ENCODE measurements around the gene ZNF12.
"Not testable (repeated sequence)": the region's sequence is repeated elsewhere in the genome, so short reads cannot be mapped to it uniquely, and the experiment has no call there.

Gene ZNF12

DNA sequence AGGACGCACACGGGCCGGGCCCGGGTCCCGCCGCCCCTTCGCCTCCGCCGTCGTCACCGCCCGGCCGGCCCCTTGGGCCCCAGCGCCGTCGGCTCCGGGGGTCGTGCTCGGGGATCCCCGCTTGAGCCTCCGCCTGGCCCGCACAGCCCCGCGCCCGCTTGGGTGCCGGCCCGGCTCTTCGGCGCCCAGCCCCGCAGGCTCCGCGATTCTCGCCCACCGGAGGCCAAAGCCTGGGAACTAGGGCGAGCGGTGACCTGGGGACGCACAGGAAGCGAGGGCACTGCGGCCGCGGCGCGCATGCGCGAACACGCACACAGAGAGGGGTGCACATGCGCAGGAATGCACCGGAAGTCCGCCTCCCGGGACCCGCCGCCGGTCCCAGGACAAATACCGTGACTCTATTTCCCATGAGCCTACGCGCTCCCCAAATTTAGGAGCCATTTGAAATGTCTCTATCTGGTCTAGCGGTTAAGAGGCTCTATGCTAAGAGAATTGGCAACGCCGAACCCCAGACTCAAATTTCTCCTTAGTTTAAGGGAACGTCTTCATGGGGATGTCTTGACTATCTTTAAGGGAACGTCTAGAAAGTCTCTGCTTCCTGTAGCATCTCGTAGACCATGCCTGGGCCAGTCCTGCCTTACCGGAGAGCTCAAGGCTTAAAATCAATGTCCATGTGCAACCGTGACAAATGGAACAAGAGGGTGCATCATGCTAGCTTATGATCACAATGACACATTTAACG is at the start of gene ZNF12:
ZNF12 (minus strand) TSS at position 282 of the 742 bp plus-strand sequence. CDS start 1,774 bp downstream, outside the sequence.
- DNase-seq (ENCODE audit: extremely low spot score) = peak; percentile 98
- peak; percentile 77 for TF ChIP-seq L3MBTL2 (conservative IDR thresholded peaks at IDR 0.05)
- no peak for TF ChIP-seq SP1 (IDR thresholded peaks at IDR 0.05)
- no peak for TF ChIP-seq ELF4 (IDR thresholded peaks at IDR 0.05)
- ChIA-PET POLR2A (interaction anchor here (0.5 to 1.0 kb wide), 5 partner anchors 12 to 1733 kb away, joined by 3 to 5 read pairs (median 3); partner anchors contain the start of gene ZNF316), CTCF (no interaction called here)

DNA sequence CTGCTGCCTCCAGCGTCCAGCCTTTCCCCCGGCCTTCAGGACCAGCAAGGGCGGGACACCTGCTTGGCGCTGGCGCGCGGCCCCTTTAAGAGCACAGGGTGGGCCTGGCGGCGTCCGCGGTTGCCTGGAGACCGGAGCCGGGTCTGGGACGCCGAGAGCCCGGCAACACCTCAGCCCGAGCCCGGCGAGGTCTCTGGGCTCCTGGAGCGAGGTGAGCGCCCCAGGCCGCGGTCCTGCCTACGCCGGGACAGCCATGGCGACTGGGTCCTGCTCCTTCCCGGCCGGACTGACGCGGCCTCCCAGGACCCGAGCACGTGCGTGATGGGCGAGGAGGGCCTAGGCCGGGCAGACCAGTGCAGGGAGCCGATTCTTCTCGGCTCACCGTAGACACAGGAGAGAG is 47.2 kb upstream of the ZNF12 start, which contains the start of gene RSPH10B2:
RSPH10B2 (plus strand) TSS at position 140 of the 400 bp plus-strand sequence. CDS start 3,575 bp downstream, outside the sequence.
- POLR2A ChIA-PET; CTCF ChIA-PET; DNase-seq (ENCODE audit: extremely low spot score): not testable (repeated sequence)

DNA sequence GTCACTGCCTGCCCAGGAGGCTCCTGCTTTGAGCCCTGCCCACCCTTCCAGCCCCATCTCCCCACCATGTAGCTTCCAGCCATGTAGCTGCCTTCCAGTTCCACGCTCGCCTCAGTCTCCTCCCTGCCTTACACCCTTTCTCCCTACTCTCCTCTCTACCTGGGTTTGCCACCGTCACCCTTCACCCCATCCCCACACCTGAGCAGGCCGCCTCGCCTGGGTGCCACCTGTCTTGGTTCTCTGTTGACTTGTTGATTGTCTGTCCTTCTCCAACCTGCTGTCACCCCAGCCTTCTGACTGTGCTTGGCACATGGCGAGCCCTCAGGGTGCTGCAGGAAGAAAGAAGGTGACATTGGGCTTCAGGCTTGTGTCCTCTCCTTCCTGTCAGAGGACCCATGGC is 43.4 kb upstream of the ZNF12 start:
- CTCF ChIA-PET; DNase-seq (ENCODE audit: extremely low spot score); POLR2A ChIA-PET: not testable (repeated sequence)

DNA sequence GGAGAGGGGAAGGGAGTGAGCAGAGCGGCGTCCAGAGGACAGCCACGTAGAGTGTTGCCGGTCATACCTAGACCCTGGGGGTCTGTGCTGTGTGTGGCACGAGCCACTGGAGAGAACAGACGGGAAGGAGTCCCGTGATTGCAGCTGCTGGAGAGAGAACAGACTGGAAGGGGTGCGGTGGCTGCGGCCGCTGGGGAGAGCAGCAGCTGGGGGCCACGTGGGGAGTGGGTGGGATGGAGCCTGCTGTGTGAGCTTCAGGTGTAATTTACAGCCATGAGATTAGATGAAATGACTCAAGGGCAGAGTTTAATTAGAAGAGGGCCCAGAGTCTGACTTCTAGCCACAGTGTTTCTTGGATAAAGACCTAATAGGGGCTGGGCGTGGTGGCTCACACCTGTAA is 42.6 kb upstream of the ZNF12 start:
- DNase-seq (ENCODE audit: extremely low spot score); CTCF ChIA-PET; POLR2A ChIA-PET: not testable (repeated sequence)

DNA sequence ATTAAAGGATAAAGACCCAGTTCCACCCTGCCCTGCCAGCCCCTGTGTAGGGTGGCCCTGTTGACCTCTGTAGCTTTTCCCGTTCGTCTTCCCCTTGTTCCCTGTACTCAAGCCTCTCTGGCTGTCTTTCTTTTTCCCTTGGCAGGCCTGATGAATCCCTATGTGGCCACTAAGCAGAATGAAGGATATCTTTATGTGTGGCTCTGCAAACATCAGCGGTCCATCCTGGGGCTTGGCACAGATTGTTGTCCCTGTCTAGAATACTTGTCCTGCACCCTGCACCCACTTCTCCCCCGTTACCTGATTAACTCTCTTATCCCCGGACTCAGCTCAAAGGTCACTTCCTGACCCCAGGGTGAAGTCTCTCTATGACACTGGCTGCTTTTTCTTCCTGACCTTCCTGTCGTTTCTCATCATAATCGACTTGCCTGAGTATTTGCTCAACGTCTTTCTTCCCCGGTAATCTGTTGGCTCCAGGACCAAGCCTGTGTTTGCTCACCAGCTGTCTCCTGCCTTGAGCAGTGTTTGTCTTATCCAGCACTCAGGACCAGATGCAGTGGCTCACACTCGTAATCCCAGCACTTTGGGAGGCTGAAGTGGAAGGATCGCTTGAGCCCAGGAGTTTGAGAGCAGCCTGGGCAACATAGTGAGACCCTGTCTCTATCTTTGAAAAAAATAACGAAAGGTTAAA is 37.8 kb upstream of the ZNF12 start:
- DNase-seq (ENCODE audit: extremely low spot score); CTCF ChIA-PET; POLR2A ChIA-PET: not testable (repeated sequence)

DNA sequence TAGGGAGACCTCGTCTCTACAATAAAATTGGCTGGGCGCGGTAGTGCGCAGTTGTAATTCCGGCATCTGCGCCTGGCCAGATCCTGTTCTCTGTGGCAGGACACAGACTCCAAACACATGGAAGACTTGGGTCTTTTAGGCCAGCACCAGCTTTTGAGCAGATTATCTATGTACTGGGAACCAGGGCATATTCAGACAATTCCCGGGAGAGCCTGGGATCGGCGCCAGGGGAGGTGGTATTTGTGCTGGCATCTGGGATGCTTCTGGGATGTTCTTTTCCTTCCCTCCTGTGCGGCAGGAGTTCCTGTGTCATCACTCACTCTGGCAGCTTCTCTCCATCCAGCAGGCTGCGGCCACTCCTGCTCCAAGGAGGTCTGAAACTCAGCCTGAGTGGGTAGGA is 31.7 kb upstream of the ZNF12 start:
- POLR2A ChIA-PET; DNase-seq (ENCODE audit: extremely low spot score); CTCF ChIA-PET: not testable (repeated sequence)

DNA sequence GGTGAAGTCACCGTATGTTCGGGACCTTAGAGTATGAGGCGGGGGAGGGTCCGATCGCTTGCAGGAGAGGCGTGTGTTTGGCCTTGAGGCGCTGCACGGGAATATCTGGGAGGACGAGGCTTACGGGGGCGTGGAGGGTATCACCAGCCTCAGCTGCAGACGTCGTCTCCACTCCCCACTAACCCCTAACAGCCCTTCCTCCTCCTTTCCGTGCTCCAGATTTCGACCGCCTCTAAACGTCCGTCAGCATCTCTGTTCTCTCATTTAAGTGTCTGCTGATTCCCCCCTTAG is 23.5 kb upstream of the ZNF12 start:
- POLR2A ChIA-PET = no interaction called here
- CTCF ChIA-PET = no interaction called here
- DNase-seq (ENCODE audit: extremely low spot score) = peak; percentile 29
- no peak for TF ChIP-seq CTBP1 (IDR thresholded peaks at IDR 0.05; ENCODE audit: borderline replicate concordance)
- no peak for TF ChIP-seq HDGF (IDR thresholded peaks at IDR 0.05; ENCODE audit: borderline replicate concordance)
- no peak for TF ChIP-seq SP1 (IDR thresholded peaks at IDR 0.05)
- no peak for TF ChIP-seq ZNF384 (IDR thresholded peaks at IDR 0.05)
- TF ChIP-seq SUZ12 (IDR thresholded peaks at IDR 0.05) = no peak
- TF ChIP-seq ARNT (IDR thresholded peaks at IDR 0.05) = no peak
- no peak for TF ChIP-seq NFRKB (IDR thresholded peaks at IDR 0.05)
- no peak for TF ChIP-seq L3MBTL2 (conservative IDR thresholded peaks at IDR 0.05)
- TF ChIP-seq FOXK2 (IDR thresholded peaks at IDR 0.05) = no peak
- TF ChIP-seq BHLHE40 (IDR thresholded peaks at IDR 0.05; ENCODE audit: borderline replicate concordance) = no peak
- no peak for TF ChIP-seq ELF4 (IDR thresholded peaks at IDR 0.05)
- TF ChIP-seq FOXM1 (IDR thresholded peaks at IDR 0.05; ENCODE audit: borderline replicate concordance) = no peak
- no peak for TF ChIP-seq TARDBP (IDR thresholded peaks at IDR 0.05)
- TF ChIP-seq LEF1 (IDR thresholded peaks at IDR 0.05; ENCODE audit: borderline replicate concordance) = no peak
- TF ChIP-seq, protein P1, sequence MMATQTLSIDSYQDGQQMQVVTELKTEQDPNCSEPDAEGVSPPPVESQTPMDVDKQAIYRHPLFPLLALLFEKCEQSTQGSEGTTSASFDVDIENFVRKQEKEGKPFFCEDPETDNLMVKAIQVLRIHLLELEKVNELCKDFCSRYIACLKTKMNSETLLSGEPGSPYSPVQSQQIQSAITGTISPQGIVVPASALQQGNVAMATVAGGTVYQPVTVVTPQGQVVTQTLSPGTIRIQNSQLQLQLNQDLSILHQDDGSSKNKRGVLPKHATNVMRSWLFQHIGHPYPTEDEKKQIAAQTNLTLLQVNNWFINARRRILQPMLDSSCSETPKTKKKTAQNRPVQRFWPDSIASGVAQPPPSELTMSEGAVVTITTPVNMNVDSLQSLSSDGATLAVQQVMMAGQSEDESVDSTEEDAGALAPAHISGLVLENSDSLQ (IDR thresholded peaks at IDR 0.05) = no peak
- TF ChIP-seq FOXA1 (IDR thresholded peaks at IDR 0.05) = no peak

DNA sequence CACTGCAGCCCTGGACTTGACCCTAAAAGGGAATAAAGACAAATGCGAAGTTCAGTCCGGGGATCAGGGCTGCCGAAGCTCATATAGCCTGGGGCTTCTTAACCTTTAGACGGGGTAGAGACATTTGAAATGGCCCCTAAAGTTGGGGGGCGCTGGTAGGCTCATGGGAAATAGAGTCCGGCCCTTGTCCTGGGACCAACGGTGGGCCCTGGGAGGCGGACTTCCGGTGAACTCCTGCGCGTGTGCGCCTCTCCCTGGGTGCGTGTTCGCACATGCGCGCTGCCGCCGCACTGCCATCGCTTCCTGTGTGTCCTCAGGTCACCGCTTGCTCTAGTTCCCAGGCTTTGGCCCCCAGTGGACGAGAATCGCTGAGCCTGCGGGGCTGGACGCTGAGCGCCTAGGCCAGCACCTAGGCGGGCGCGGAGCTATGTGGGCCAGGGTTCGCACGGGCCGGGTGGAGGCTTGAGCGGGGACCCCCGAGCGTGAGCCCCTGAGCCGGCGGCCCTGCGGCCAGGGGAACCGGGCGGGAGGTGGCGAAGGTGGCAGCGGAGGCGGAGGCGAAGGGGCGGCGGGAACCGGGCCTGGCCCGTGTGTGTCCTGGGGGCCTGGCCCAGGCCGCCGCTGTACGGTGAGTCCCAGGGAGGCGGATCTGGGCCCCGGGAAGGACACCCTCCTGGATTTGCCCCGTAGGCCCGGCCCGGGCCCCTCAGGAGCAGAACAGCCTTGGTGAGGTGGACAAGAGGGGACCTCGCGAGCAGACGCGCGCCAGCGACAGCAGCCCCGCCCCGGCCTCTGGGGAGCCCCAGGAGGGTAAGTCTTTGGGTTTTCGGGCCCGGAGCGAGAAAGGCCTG is 23.0 kb upstream of the ZNF12 start:
- TF ChIP-seq ARNT (IDR thresholded peaks at IDR 0.05) (no peak), HDGF (IDR thresholded peaks at IDR 0.05; ENCODE audit: borderline replicate concordance) (no peak), L3MBTL2 (conservative IDR thresholded peaks at IDR 0.05) (peak; percentile 66), SP1 (IDR thresholded peaks at IDR 0.05) (no peak), CTBP1 (IDR thresholded peaks at IDR 0.05; ENCODE audit: borderline replicate concordance) (no peak), ELF4 (IDR thresholded peaks at IDR 0.05) (peak; percentile 64)
- TF ChIP-seq, protein P1 (IDR thresholded peaks at IDR 0.05) = no peak
- ChIA-PET POLR2A (interaction anchor here (0.6 to 1.0 kb wide), 4 partner anchors 9 to 23 kb away, joined by 3 to 5 read pairs (median 3); partner anchors contain the start of gene ZNF12), CTCF (no interaction called here)
- DNase-seq (ENCODE audit: extremely low spot score) = peak; percentile 91

DNA sequence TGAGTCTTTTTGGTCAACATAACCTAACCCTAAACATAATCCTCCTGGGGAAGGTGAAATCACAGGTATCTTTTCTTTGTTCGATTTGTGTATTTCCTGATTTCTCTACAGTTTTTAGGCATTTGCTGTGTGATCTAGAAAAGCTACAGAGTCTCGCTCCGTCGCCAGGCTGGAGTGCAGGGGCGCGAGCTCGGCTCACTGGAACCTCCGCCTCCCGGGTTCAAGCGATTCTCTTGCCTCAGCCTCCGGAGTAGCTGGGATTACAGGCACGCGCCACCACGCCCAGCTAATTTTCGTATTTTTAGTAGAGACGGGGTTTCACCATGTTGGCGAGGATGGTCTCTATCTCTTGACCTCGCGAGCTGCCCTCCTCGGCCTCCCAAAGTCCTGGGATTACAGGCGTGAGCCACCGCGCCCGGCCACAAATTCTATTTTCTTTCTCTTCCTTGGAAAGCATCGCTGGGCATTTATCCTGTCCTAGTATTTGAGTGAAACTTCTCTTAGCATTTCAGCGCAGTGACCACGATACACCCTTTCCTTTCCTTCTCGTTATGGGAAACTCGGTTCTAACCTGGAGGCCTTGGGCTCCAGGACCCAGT is 22.2 kb upstream of the ZNF12 start:
- CTCF ChIA-PET; DNase-seq (ENCODE audit: extremely low spot score): not testable (repeated sequence)
- POLR2A ChIA-PET = interaction anchor here (0.6 to 1.0 kb wide), 3 partner anchors 8 to 22 kb away, joined by 3 to 5 read pairs (median 3); partner anchors contain the start of gene ZNF12
